HG03139 (cell line): ENCODE measurements around the gene NHSL1.
"Not testable (repeated sequence)": the region's sequence is repeated elsewhere in the genome, so short reads cannot be mapped to it uniquely, and the experiment has no call there.

Experiments
- ATAC-seq: cut with Tn5 transposase; IDR thresholded peaks from one replicate; pipeline ENCODE4 v1.9.1; 2021; ENCODE audit not compliant: unreplicated experiment

Gene NHSL1

GRCh38 chr6:138430361-138431145, 68.7 kb downstream of the NHSL1 start:
- no peak for ATAC-seq

- ATAC-seq = no peak
Observed at GRCh38 chr6:138429761-138430160, 69.5 kb downstream of the NHSL1 start.

- ATAC-seq = no peak
Observed at GRCh38 chr6:138428944-138429598, 70.2 kb downstream of the NHSL1 start.

- no peak for ATAC-seq
Observed at GRCh38 chr6:138427701-138428100, 71.6 kb downstream of the NHSL1 start.

GRCh38 chr6:138426500-138427123, 72.7 kb downstream of the NHSL1 start:
- ATAC-seq = no peak

- not testable (repeated sequence) for ATAC-seq
Observed at GRCh38 chr6:138425256-138425655, 74.0 kb downstream of the NHSL1 start.

GRCh38 chr6:138424004-138424904, 75.0 kb downstream of the NHSL1 start:
- no peak for ATAC-seq

GRCh38 chr6:138422861-138423260, 76.4 kb downstream of the NHSL1 start:
- ATAC-seq = no peak

GRCh38 chr6:138421608-138422007, 77.7 kb downstream of the NHSL1 start:
- ATAC-seq = no peak

GRCh38 chr6:138421089-138421488, 78.2 kb downstream of the NHSL1 start:
- ATAC-seq = no peak

- ATAC-seq = no peak
Observed at GRCh38 chr6:138420356-138420755, 78.9 kb downstream of the NHSL1 start.

GRCh38 chr6:138419766-138420165, 79.5 kb downstream of the NHSL1 start:
- ATAC-seq = no peak

GRCh38 chr6:138418118-138418742, 81.1 kb downstream of the NHSL1 start:
- no peak for ATAC-seq

- ATAC-seq = no peak
Observed at GRCh38 chr6:138417493-138418117, 81.7 kb downstream of the NHSL1 start.

- ATAC-seq = no peak
Observed at GRCh38 chr6:138416206-138416605, 83.1 kb downstream of the NHSL1 start.

- ATAC-seq = no peak
Observed at GRCh38 chr6:138415125-138415524, 84.2 kb downstream of the NHSL1 start.

GRCh38 chr6:138410972-138411880, 88.1 kb downstream of the NHSL1 start:
- ATAC-seq = no peak

GRCh38 chr6:138410048-138410735, 89.1 kb downstream of the NHSL1 start:
- no peak for ATAC-seq

- no peak for ATAC-seq
Observed at GRCh38 chr6:138406443-138406842, 92.9 kb downstream of the NHSL1 start.
